Stimulated activated naive CD8-positive, alpha-beta T cell treated with anti-CD3 and anti-CD28 coated beads, Interleukin-15, Interleukin-2, amounts not matched to agents 100 U/mL and 50 U/mL, for 24 hours (primary cell): ENCODE data around the gene FAM163A.
A peak's percentile ranks its signal among the peaks of the same experiment; 100 is the strongest.
"Not testable (repeated sequence)": the region's sequence is repeated elsewhere in the genome, so short reads cannot be mapped to it uniquely, and the experiment has no call there.

Experiments used
- ATAC-seq: fragments of 150-1000 bp; cut with Tn5 transposase; one replicate; pipeline ENCODE4 v1.10.0; 2021
- DNase-seq: peaks from one replicate; pipeline ENCODE4 v3.0.0; 2021

Gene FAM163A

GRCh38 chr1:179742717-179743678 is at the start of gene FAM163A:
TSS of gene FAM163A (plus strand) at chr1:179743291. CDS start at chr1:179813098, 69,807 bp downstream.
- DNase-seq (peak; percentile 9), ATAC-seq (no peak)

DNA sequence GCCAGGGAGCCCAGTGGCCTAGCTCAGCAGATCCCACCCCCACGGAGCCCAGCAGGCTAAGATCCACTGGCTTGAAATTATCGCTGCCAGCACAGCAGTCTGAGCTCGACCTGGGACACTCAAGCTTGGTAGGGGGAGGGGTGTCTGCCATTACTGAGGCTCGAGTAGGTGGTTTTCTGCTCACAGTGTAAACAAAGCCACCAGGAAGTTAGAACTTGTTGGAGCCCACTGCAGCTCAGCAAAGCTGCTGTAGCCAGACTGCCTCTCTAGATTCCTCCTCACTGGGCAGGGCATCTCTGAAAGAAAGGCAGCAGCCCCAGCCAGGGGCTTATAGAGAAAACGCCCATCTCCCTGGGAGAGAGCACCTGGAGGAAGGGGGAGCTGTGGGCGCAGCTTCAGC is 48.6 kb upstream of the FAM163A start:
- not testable (repeated sequence) for ATAC-seq, DNase-seq

DNA sequence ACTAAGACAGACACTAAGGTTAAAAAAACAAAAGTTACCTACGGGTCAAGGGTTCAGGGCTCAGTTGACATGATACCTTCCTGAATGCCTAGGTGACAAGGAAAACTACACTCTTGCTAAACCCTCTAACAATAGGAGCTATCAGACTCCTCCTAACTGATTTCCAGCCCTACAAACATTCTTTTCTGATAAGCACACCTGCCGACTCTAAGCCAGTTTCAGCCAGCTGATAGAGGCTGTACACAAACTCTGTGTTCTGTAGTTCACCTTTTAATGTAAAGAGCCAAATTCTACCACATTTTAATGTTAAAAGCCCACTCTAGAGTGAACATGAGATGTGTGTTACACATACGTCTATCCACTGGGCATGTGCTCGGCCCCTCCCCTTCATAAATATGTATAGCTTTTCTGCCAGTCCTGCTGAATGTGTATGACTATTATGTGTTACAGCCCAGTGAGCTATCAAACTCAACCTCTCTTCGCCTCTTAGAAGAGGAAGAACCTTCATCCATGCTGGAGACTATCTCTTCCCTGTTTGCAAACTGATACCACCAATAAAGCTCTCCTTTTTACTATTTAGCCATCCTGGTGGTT is 40.0 kb upstream of the FAM163A start:
- no peak for ATAC-seq

GRCh38 chr1:179706339-179706941 is 36.7 kb upstream of the FAM163A start:
- DNase-seq (peak; percentile 68), ATAC-seq (no peak)

More for the DNA sequence above, 40.0 kb upstream of the FAM163A start:
- DNase-seq = no peak

DNA sequence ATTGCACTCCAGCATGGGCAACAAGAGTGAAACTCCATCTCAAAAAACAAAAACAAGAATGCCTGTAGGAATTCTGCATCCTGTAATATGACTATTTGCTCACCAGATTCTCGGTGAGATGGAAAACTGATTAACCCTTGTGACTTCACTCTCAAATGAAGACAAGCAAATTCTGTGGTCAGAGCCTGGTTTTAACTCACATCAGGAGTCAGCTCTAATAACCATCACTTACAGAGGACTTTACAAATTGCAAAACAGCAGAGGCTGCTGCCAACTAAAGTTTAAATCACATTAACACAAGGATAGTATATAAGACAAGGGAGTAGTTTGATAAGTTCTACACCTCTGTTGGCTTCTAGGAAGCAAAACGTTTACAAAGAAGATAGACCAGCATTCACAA is 35.7 kb upstream of the FAM163A start:
- no peak for DNase-seq
- no peak for ATAC-seq

- no peak for ATAC-seq
- DNase-seq = no peak
These were observed 34.5 kb upstream of the FAM163A start for GRCh38 chr1:179708434-179709195.

DNA sequence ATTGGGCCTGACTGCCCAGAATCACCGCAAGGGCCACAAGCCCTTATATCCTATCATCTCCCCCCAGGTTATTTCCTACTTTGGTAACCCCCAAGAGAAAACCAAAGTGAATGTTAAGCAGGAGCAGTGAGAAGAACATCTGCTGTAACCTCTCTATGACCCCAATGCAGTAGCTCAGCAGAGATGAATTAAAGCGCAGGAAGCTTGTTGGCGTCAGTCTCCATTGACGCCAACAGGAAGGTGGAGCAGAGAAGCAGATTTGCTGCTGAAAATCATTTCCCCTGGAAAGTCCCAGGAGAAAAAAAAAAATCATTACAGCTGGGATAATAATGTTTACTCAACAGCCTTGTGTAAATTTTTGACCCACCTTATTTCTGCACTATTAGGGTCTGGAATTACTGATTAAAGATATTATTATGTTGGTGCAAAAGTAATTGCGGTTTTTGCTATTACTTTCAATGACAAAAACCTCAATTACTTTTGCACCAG is 33.2 kb upstream of the FAM163A start:
- ATAC-seq (no peak), DNase-seq (no peak)

DNA sequence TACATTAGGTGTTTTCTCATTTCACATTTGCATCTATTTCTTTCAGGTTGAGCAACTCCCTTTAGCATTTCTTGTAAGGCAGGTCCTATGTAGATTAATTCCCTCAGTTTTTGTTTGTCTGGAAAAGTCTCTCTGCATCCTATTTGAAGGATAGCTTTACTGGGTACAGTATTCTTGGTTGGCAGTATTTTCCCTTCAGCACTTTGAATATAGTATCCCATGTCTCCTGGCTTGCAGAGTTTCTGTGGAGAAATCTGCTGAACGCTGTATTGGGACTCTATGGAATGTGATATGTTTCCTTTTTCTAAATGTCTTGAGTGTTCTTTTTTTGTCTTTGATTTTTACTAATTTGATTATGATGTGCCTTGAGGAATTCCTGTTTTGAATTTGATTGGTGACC is 28.9 kb upstream of the FAM163A start:
- no peak for ATAC-seq
- no peak for DNase-seq

DNA sequence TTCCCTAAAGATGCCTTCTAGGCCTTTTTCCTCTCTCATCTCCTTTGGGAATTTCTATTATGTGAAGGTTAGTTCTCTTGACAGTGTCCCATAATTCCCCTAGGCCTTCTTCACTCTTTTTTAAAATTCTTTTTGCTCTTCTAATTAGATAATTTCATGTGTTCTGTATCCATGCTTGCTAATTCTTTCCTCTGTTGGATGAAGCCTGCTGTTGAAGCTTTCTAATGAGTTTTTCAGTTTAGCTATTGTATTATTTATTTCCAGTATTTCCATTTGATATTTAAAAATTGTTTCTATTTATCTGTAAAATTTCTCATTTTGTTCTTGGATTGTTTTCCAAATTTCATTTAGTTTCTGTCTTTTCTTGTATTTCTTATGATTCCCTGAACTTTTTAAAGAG is 28.5 kb upstream of the FAM163A start:
- ATAC-seq (no peak), DNase-seq (no peak)

GRCh38 chr1:179719272-179719671 is 23.8 kb upstream of the FAM163A start:
- no peak for ATAC-seq
- DNase-seq = no peak

GRCh38 chr1:179728271-179728670 is 14.8 kb upstream of the FAM163A start:
- DNase-seq (no peak), ATAC-seq (no peak)

DNA sequence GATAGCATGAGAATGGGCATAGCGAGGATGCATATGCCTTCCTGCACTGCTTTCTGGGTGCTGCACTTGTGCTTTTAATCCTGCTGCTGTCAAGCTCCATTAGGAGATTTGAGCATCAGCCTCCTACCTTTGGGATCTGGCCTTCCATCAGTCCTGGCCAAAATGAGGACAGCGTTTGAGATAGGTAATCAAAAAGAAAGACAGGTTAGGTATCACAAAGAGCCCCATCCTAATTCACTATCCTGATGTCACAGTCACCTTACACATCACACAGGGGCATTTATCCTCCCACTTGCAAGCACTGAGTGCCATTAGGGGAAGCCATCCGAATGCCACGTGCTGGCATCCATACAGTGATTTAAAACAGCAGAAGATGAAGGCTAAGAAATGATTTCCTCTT is 13.2 kb upstream of the FAM163A start:
- no peak for ATAC-seq

GRCh38 chr1:179731643-179732042 is 11.4 kb upstream of the FAM163A start:
- DNase-seq = no peak
- ATAC-seq = no peak

More for the DNA sequence above, 13.2 kb upstream of the FAM163A start:
- DNase-seq = no peak

GRCh38 chr1:179742291-179742690 is 800 bp upstream of the FAM163A start:
- ATAC-seq (no peak), DNase-seq (no peak)

DNA sequence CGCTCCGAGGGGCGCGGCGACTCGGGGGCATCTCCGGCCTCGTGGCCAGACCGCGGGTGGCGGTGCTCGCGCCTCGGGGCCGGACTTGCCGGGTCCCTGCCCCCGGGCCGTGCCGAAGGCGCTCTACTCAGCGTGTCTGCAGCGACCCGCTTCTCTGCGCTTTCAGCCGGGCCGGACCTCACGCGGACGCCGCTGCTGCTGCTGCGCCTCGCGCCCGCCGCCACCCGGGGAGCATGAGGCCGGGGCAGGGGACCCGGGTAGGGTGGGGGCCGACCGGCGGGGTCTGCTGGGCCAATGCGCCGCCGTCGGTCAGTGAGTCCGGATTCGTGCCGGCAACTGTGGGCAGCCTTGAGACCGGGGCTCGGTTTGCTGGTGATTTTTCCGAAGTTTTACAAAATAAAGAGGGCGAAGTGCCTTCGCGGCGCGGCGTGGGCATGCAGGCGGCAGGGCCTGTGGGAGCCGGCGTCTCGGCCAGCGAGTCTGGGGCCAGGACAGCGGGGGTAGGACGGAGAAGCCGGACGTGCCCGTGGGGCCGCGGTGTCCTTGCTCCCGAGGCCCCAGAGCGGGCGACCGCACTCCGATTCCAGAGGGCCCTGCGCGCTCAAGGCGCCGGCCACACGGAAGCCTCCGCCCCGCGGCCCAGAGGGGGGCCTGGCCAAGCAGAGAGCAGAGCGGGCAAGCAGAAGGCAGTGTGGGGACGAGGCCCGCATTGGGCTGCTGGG is 749 bp downstream of the FAM163A start:
- ATAC-seq (no peak), DNase-seq (no peak)

DNA sequence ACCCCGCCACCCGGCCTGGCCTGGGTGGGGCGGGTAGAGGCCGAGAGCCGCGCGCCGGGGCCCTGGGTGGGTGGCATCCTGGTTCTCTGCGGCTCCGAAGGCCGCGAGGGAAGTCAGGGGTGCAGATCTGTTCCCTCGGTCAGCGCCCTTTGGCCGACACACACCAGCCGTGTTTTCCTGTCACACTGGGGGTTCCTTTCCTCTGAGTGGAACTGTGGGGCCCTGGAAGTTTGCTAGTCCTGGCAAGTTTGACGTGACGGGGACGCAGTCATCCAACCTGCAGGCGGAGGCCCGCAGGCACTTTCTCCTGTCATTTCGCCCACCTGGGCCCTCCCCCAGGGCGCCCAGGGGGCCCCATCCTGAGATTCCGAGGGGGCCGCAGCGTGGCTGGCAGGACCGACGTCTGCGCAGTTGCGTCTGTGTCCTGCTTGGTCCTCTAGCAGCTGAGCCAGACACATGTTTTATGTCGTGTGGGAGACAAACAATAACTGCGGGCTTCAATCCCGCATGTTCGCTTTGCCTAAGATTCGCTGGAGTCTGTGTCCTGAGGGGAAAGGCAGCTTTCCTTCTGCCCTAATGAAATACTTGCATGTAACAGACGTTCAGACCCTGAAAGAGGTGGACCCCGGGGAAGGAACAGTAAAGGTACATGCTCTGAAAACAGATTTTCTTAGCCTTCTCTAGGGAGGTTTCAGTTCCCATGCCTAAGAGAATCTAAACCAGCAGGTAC is 1.5 kb downstream of the FAM163A start:
- ATAC-seq = no peak
- no peak for DNase-seq

DNA sequence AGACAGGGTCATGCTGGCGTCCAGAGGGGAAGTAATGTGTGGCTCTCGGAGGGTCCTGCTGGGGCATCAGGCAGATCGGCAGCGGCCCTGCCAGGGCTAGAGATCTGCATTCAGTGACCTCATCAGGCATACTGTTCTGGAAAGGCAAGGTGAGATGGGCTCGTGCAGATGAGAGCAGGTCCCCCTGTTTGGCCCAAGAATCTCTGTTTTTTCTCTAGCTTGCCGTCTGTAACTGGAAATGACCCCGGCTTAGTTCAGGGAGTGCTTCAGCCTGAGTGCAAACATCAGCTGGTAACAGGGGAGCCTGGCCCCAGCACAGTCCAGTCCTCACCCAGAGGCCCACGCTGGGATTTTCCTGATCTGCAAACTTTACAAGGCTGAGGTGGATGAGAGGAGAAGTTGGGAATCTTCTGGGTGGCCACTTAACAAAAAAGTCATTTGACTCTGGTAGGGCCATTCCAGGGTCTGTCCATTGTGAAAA is 2.1 kb downstream of the FAM163A start:
- DNase-seq (no peak), ATAC-seq (no peak)

DNA sequence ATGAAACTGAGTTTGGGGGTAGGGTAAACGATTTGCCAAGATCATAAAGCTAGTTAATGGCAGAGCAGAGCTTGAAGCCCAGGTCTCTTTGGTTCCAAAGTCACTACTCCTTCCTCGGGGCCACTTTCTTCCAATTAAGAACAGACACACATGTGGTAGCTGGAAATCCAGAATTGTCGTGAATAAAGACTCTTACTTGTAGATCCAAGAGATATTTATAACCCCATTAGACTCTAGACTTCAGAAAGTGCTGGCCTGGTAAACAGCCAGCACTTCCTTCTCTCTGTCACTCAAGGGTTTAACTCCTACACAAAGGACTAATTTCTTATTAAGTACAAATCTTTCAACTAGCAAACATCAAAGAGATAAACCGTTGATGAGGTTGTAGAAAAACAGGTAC is 2.7 kb downstream of the FAM163A start:
- no peak for DNase-seq
- no peak for ATAC-seq

- DNase-seq (no peak), ATAC-seq (no peak)
These were observed 4.5 kb downstream of the FAM163A start for GRCh38 chr1:179747611-179748010.

DNA sequence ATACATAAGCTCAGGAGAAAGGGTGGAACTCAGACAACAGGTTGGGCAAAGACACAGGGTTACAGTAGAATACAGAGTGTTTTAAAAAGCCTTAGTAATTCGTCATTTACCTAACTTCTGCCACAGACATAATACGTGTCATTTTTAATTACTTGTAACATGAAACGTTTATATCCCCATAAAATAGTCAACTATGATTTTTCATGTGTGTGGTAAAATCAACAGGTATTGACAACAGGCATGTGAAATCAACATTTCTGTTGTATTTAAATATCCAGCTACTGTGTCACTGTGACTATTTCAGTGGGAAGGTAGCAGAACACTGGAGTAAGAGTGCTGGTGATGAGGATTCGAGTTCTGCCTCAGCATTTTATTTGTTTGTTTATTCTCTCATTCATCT is 5.7 kb downstream of the FAM163A start:
- ATAC-seq = no peak

GRCh38 chr1:179750630-179751029 is 7.5 kb downstream of the FAM163A start:
- DNase-seq = no peak
- no peak for ATAC-seq

More for the DNA sequence above, 5.7 kb downstream of the FAM163A start:
- DNase-seq = no peak
